Lung (tissue), 12 donors: Measurements from ENCODE around the gene A4GNT. TPM values are rescaled to one million over a fixed set of nuclear protein-coding genes. Genes with fewer than 3 reads are reported as not detected.

Source experiments
- ATAC-seq: fragments of 200-7000 bp; cut with Tn5 transposase; one replicate; pipeline ENCODE4 v1.9.1; 2020; ENCODE audit warnings: moderate number of reproducible peaks; ENCODE audit not compliant: insufficient read depth, low FRiP score
- DNase-seq, 3 donors: peaks; one replicate each; pipeline ENCODE4 v3.0.0-alpha.2; 2013 to 2017
- H3K27ac ChIP-seq, 2 donors: one replicate each; pipeline ENCODE4 v1.5.1; 2013; ENCODE audit warnings: mild to moderate bottlenecking in 2 of 2, moderate library complexity in 2 of 2, control low read depth in 1 of 2, inconsistent platforms in 1 of 2, low read depth in 1 of 2, low read length in 1 of 2
- H3K27me3 ChIP-seq, 3 donors: one replicate each; pipeline ENCODE4 v1.5.1; 2013; ENCODE audit warnings: low read length in 2 of 3; ENCODE audit not compliant: control insufficient read depth in 3 of 3, insufficient read depth in 3 of 3
- H3K36me3 ChIP-seq, 4 donors: one replicate each; pipeline ENCODE4 v1.5.1; 2013; ENCODE audit warnings: low read length in 4 of 4, mild to moderate bottlenecking in 1 of 4, moderate library complexity in 1 of 4; ENCODE audit not compliant: control insufficient read depth in 4 of 4, insufficient read depth in 4 of 4
- H3K4me1 ChIP-seq, 5 donors: one replicate each; pipeline ENCODE4 v1.5.1; 2013; ENCODE audit warnings: low read length in 5 of 5, mild to moderate bottlenecking in 2 of 5, moderate library complexity in 1 of 5; ENCODE audit not compliant: control insufficient read depth in 5 of 5, insufficient read depth in 5 of 5
- H3K4me3 ChIP-seq: one replicate; pipeline ENCODE4 v1.5.1; 2013; ENCODE audit warnings: mild to moderate bottlenecking, control low read depth, moderate library complexity
- H3K9ac ChIP-seq, 2 donors: one replicate each; pipeline ENCODE4 v1.5.1; 2013; ENCODE audit warnings: low read length in 2 of 2, control low read depth in 1 of 2; ENCODE audit not compliant: insufficient read depth in 1 of 2
- H3K9me3 ChIP-seq, 4 donors: one replicate each; pipeline ENCODE4 v1.5.1; 2013; ENCODE audit warnings: low read length in 3 of 4, mild to moderate bottlenecking in 1 of 4, moderate library complexity in 1 of 4; ENCODE audit not compliant: control insufficient read depth in 4 of 4, insufficient read depth in 3 of 4
- WGBS, 2 donors: extraction: QIAGEN DNeasy Blood & Tissue Kit; methylation state at CpG; one replicate each; pipeline ENCODE4 v1.1.7; 2013; 5-methylcytosine and 5-hydroxymethylcytosine counted together
- polyA plus RNA-seq, 2 donors: library from polyadenylated mRNA; stranded (reverse); fragments of 200-250 nt; gene quantifications; one replicate each; pipeline ENCODE4 v1.2.1, GENCODE V29; 2013
- total RNA-seq, 2 donors: library from RNA; depleted of rRNA in 1 of 2; stranded (reverse); fragments of >200 nt in 1 of 2; gene quantifications; one replicate each; pipeline ENCODE4 v1.2.1, GENCODE V29; 2014 to 2021
- TF ChIP-seq, protein P1 (sequence below): IDR thresholded peaks from 2 replicates; pipeline ENCODE4 v1.5.1; 2012; ENCODE audit warnings: mild to moderate bottlenecking; ENCODE audit errors: control extremely low read depth, extremely low read depth
- donor health status: control.
- donor health status: control.
- donor health status: Bipolar disorder and iron deficiency.
- donor health status: healthy.
- donor health status: DM: yes; HTN: yes; CAD: no.

A4GNT gene
- total and polyA plus RNA-seq, 4 donors, result 0.06 to 0.25 TPM; not detected in 2

- H3K9me3 ChIP-seq, result no peaks in the 10 kb centered on the region
- no peaks in the 10 kb centered on the region for H3K27me3 ChIP-seq
- peaks cover 0 to 14% (median 7%) of the 10 kb centered on the region in 5 donors for H3K4me1 ChIP-seq
- peak overlapping the region; percentile 0 for H3K4me3 ChIP-seq
- 27% methylated on average over 9 of the region's 9 CpGs for WGBS, 2 donors
- peak overlapping the region; percentile 66 to 77 for H3K9ac ChIP-seq
- TF ChIP-seq, protein P1, sequence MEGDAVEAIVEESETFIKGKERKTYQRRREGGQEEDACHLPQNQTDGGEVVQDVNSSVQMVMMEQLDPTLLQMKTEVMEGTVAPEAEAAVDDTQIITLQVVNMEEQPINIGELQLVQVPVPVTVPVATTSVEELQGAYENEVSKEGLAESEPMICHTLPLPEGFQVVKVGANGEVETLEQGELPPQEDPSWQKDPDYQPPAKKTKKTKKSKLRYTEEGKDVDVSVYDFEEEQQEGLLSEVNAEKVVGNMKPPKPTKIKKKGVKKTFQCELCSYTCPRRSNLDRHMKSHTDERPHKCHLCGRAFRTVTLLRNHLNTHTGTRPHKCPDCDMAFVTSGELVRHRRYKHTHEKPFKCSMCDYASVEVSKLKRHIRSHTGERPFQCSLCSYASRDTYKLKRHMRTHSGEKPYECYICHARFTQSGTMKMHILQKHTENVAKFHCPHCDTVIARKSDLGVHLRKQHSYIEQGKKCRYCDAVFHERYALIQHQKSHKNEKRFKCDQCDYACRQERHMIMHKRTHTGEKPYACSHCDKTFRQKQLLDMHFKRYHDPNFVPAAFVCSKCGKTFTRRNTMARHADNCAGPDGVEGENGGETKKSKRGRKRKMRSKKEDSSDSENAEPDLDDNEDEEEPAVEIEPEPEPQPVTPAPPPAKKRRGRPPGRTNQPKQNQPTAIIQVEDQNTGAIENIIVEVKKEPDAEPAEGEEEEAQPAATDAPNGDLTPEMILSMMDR, result no peak
- H3K36me3 ChIP-seq, result peaks cover 0 to 3% (median 1%) of the 10 kb centered on the region in 4 donors
- peak; percentile 40 to 61 (median 53) for DNase-seq
- no peak for ATAC-seq
- peak overlapping the region; percentile 92 to 93 for H3K27ac ChIP-seq
Observed at GRCh38 chr3:138114431-138114918, 17.7 kb downstream of the A4GNT start.

- DNase-seq, result peak in 2 of 3 donors; percentile 33 to 41
- Histone ChIP-seq H3K36me3 (peaks cover 0 to 3% (median 1%) of the 10 kb centered on the region in 4 donors), H3K9me3 (no peaks in the 10 kb centered on the region), H3K4me3 (no peak overlapping the region), H3K9ac (peak overlapping the region in 1 of 2 donors; percentile 21), H3K4me1 (peaks cover 0 to 14% (median 7%) of the 10 kb centered on the region in 5 donors), H3K27ac (no peak overlapping the region), H3K27me3 (no peaks in the 10 kb centered on the region)
- TF ChIP-seq, protein P1, result no peak
- ATAC-seq, result no peak
- WGBS, 2 donors, result 74 to 90% methylated on average over 1 of the region's 1 CpG
Observed at GRCh38 chr3:138113326-138113725, 18.9 kb downstream of the A4GNT start.

DNA sequence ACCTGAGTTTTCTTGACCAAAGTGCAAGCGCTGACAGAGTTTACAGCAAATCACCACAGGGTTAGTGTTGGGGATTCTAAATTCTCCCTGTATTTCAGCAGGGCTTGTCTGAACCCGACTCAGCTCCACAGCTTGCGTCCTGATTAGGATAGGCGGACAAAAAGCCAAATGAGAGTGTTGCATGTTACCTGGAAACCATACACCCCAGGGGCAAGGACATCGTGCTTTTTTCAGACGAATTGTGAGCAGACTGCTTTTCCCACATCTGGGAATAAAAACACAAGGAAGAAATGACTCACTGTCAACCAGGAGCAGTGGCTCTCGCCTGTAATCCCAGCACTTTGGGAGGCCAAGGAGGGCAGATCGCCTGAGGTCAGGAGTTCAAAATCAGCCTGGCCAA is 19.8 kb downstream of the A4GNT start:
- Histone ChIP-seq H3K4me1 (peaks cover 0 to 14% (median 7%) of the 10 kb centered on the region in 5 donors), H3K4me3 (no peak overlapping the region), H3K9me3 (no peaks in the 10 kb centered on the region), H3K27ac (no peak overlapping the region), H3K27me3 (no peaks in the 10 kb centered on the region), H3K36me3 (peaks cover 0 to 5% (median 1%) of the 10 kb centered on the region in 4 donors), H3K9ac (no peak overlapping the region)
- TF ChIP-seq, protein P1, result no peak
- no peak for ATAC-seq
- 93 to 94% methylated on average over 8 of the region's 8 CpGs for WGBS, 2 donors
- DNase-seq, result no peak

GRCh38 chr3:138105598-138105997 is 26.6 kb downstream of the A4GNT start:
- Histone ChIP-seq H3K4me1 (peaks cover 0 to 1% (median 0%) of the 10 kb centered on the region in 5 donors), H3K27me3 (no peaks in the 10 kb centered on the region), H3K9me3 (peaks cover 0 to 3% (median 0%) of the 10 kb centered on the region in 4 donors), H3K36me3 (peaks cover 2 to 16% (median 5%) of the 10 kb centered on the region in 4 donors), H3K9ac (no peak overlapping the region), H3K27ac (no peak overlapping the region), H3K4me3 (no peak overlapping the region)
- WGBS, 2 donors, result 93 to 95% methylated on average over 1 of the region's 1 CpG
- TF ChIP-seq, protein P1, result no peak
- no peak for ATAC-seq
- DNase-seq, result no peak
